8988T (cell line): ENCODE results near the gene NCK2.

Source experiments
- DNase-seq: peaks from one replicate; pipeline ENCODE4 v3.0.0; 2011

The NCK2 gene

DNA sequence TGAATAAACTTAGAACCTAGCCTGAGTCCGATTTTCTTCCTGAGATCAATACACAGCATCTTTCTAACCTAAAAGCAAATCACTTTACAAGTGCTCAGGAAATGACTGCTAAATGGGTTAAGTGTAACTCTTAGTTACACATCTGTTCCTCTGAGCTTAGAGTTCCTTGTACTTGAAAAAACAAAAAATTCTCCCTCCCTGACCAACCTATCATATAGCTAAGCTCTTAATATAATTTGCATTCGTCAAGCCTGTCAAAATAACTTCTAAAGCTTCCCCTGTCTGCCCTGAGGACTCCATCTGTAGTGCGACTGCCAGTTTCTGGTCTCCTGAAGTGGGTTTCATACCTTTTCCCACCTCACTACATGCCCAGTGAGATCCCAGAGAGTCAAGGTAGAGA lies 190.4 kb downstream of the NCK2 start:
- no peak for DNase-seq

- no peak for DNase-seq
Measured at GRCh38 chr2:105936954-105937353, 192.2 kb downstream of the NCK2 start.

- no peak for DNase-seq
Measured at GRCh38 chr2:105937498-105938097, 192.9 kb downstream of the NCK2 start.
